ENCODE results near the gene CHI3L2.

DNA sequence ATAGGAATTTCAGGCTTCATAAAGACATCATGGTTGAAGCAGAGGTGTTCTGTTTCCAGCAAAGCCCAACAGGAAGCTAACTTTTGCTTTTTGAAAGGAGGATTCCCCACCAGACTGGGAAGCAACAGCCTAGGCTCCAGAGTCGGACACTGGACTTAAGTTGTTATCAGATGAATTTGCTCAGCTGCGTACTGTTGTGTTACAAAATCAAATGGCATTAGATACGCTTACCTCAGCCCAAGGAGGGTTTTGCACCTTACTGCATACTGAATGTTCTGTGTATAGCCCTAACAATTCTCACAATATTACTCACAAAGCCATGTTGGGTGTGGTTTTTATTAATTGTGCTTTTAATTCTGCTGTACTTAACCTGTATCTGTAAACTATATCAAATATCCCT lies 62.6 kb downstream of the CHI3L2 start:
- TF ChIP-seq SP1 (IDR thresholded peaks at IDR 0.05) (no peak), ARNT (IDR thresholded peaks at IDR 0.05) (no peak), NFRKB (IDR thresholded peaks at IDR 0.05) (no peak), LEF1 (IDR thresholded peaks at IDR 0.05; ENCODE audit: borderline replicate concordance) (no peak), BHLHE40 (IDR thresholded peaks at IDR 0.05; ENCODE audit: borderline replicate concordance) (no peak), CTBP1 (IDR thresholded peaks at IDR 0.05; ENCODE audit: borderline replicate concordance) (no peak), ELF4 (IDR thresholded peaks at IDR 0.05) (no peak), FOXM1 (IDR thresholded peaks at IDR 0.05; ENCODE audit: borderline replicate concordance) (no peak), HDGF (IDR thresholded peaks at IDR 0.05; ENCODE audit: borderline replicate concordance) (no peak), ZNF384 (IDR thresholded peaks at IDR 0.05) (no peak), SUZ12 (IDR thresholded peaks at IDR 0.05) (no peak), FOXA1 (IDR thresholded peaks at IDR 0.05) (no peak), FOXK2 (IDR thresholded peaks at IDR 0.05) (no peak), L3MBTL2 (conservative IDR thresholded peaks at IDR 0.05) (no peak)
